H9 (cell line): ENCODE measurements around the gene ARHGDIA. TPM values are rescaled to one million over a fixed set of nuclear protein-coding genes. Genes with fewer than 3 reads are reported as not detected.
A peak's percentile ranks its signal among the peaks of the same experiment; 100 is the strongest.

Experiments used
- DNase-seq: peaks from one replicate; pipeline ENCODE4 v3.0.0-alpha.2; 2017
- H2AFZ ChIP-seq: one replicate; pipeline ENCODE4 v1.6.1; 2013; ENCODE audit warnings: mild to moderate bottlenecking, low read length, control low read depth, moderate library complexity
- H2AK5ac ChIP-seq: 2 replicates; pipeline ENCODE4 v1.6.1; 2013; ENCODE audit warnings: low read length, control low read depth, mixed read lengths; ENCODE audit not compliant: insufficient read length
- H2BK120ac ChIP-seq: one replicate; pipeline ENCODE4 v1.6.1; 2013; ENCODE audit warnings: low read depth, mild to moderate bottlenecking, low read length, control low read depth, inconsistent platforms; ENCODE audit not compliant: poor library complexity, severe bottlenecking
- H2BK12ac ChIP-seq: 2 replicates; pipeline ENCODE4 v1.6.1; 2013; ENCODE audit warnings: low read length, control low read depth, mixed read lengths, low read depth; ENCODE audit not compliant: insufficient read length
- H2BK15ac ChIP-seq: 2 replicates; pipeline ENCODE4 v1.6.1; 2013; ENCODE audit warnings: low read depth, low read length, control low read depth
- H2BK20ac ChIP-seq: one replicate; pipeline ENCODE4 v1.6.1; 2013; ENCODE audit warnings: low read depth, mild to moderate bottlenecking, low read length, control low read depth, inconsistent platforms; ENCODE audit not compliant: poor library complexity, severe bottlenecking
- H2BK5ac ChIP-seq: 2 replicates; pipeline ENCODE4 v1.6.1; 2013; ENCODE audit warnings: low read length, control low read depth, mixed read lengths; ENCODE audit not compliant: insufficient read length
- H3K14ac ChIP-seq: 2 replicates; pipeline ENCODE4 v1.6.1; 2013; ENCODE audit warnings: low read length, control low read depth; ENCODE audit not compliant: insufficient read depth
- H3K18ac ChIP-seq: 2 replicates; pipeline ENCODE4 v1.6.1; 2013; ENCODE audit warnings: low read depth, mild to moderate bottlenecking, mixed read lengths, low read length, control low read depth; ENCODE audit not compliant: insufficient read length
- H3K23ac ChIP-seq: 2 replicates; pipeline ENCODE4 v1.6.1; 2013; ENCODE audit warnings: low read length, control low read depth, mixed read lengths, low read depth; ENCODE audit not compliant: insufficient read length
- H3K23me2 ChIP-seq: 2 replicates; pipeline ENCODE4 v1.6.1; 2013; ENCODE audit warnings: low read depth, mild to moderate bottlenecking, mixed read lengths, low read length, control low read depth; ENCODE audit not compliant: insufficient read length, poor library complexity, severe bottlenecking
- H3K27ac ChIP-seq: 2 replicates; pipeline ENCODE4 v1.5.1; 2013; ENCODE audit warnings: low read length, control low read depth, mixed read lengths, low read depth; ENCODE audit not compliant: insufficient read length
- H3K27me3 ChIP-seq: 2 replicates; pipeline ENCODE4 v1.6.1; 2013; ENCODE audit warnings: low read length, control low read depth, inconsistent platforms; ENCODE audit not compliant: insufficient read depth
- H3K4ac ChIP-seq: 2 replicates; pipeline ENCODE4 v1.6.1; 2013; ENCODE audit warnings: low read depth, mild to moderate bottlenecking, control low read depth, inconsistent platforms, low read length, moderate library complexity
- H3K4me1 ChIP-seq: 2 replicates; pipeline ENCODE4 v1.6.1; 2013; ENCODE audit warnings: low read length, control low read depth, inconsistent platforms; ENCODE audit not compliant: insufficient read depth
- H3K4me2 ChIP-seq: 2 replicates; pipeline ENCODE4 v1.6.1; 2013; ENCODE audit warnings: low read length, control low read depth, mixed read lengths; ENCODE audit not compliant: insufficient read length, insufficient read depth
- H3K56ac ChIP-seq: 2 replicates; pipeline ENCODE4 v1.6.1; 2013; ENCODE audit warnings: low read depth, mild to moderate bottlenecking, mixed read lengths, low read length, control low read depth; ENCODE audit not compliant: insufficient read length
- H3K79me1 ChIP-seq: 2 replicates; pipeline ENCODE4 v1.6.1; 2013; ENCODE audit warnings: low read depth, mild to moderate bottlenecking, moderate library complexity, low read length, control low read depth, inconsistent platforms; ENCODE audit not compliant: insufficient read depth, poor library complexity, severe bottlenecking
- H3K79me2 ChIP-seq: 2 replicates; pipeline ENCODE4 v1.6.1; 2013; ENCODE audit warnings: low read length, control low read depth, inconsistent platforms; ENCODE audit not compliant: insufficient read depth
- H3K9ac ChIP-seq: 2 replicates; pipeline ENCODE4 v1.6.1; 2013; ENCODE audit warnings: low read length, control low read depth, mixed read lengths; ENCODE audit not compliant: insufficient read length; ENCODE audit errors: extremely low read depth
- H3K9me3 ChIP-seq: one replicate; pipeline ENCODE4 v1.6.1; 2013; ENCODE audit warnings: low read depth, low read length, inconsistent platforms; ENCODE audit not compliant: control insufficient read depth
- H3T11ph ChIP-seq: one replicate; pipeline ENCODE4 v1.6.1; 2013; ENCODE audit warnings: mild to moderate bottlenecking, low read length, control low read depth, inconsistent platforms
- H4K20me1 ChIP-seq: one replicate; pipeline ENCODE4 v1.6.1; 2013; ENCODE audit not compliant: control insufficient read depth, insufficient read length, insufficient read depth
- H4K5ac ChIP-seq: 2 replicates; pipeline ENCODE4 v1.6.1; 2013; ENCODE audit warnings: low read depth, mild to moderate bottlenecking, mixed read lengths, low read length, control low read depth; ENCODE audit not compliant: insufficient read length
- H4K8ac ChIP-seq: replicated peaks from 2 replicates; pipeline ENCODE4 v1.6.1; 2013; ENCODE audit warnings: low read length, control low read depth, mixed read lengths, low read depth; ENCODE audit not compliant: insufficient read length
- H4K91ac ChIP-seq: 2 replicates; pipeline ENCODE4 v1.6.1; 2013; ENCODE audit warnings: low read depth, mild to moderate bottlenecking, moderate library complexity, mixed read lengths, low read length, control low read depth; ENCODE audit not compliant: insufficient read length
- H3K27ac Mint-ChIP-seq, 3 experiments: 2 replicates in 2 of 3; 3 replicates in 1 of 3; pipeline ENCODE4 v1.8.0; 2020 to 2021; ENCODE audit warnings: mixed read lengths in 3 of 3, mild to moderate bottlenecking in 1 of 3, moderate library complexity in 1 of 3
- H3K27me3 Mint-ChIP-seq: 2 replicates; pipeline ENCODE4 v1.8.0; 2021; ENCODE audit warnings: low read depth, mild to moderate bottlenecking, moderate library complexity, mixed read lengths
- H3K36me3 Mint-ChIP-seq, 3 experiments: 2 replicates in 2 of 3; 3 replicates in 1 of 3; pipeline ENCODE4 v1.8.0; 2020 to 2021; ENCODE audit warnings: low read depth in 3 of 3, mixed read lengths in 3 of 3; ENCODE audit not compliant: insufficient read depth in 1 of 3
- H3K4me1 Mint-ChIP-seq, 2 experiments: 2 replicates each; pipeline ENCODE4 v1.8.0; 2020; ENCODE audit warnings: mixed read lengths in 2 of 2
- H3K4me3 Mint-ChIP-seq, 2 experiments: 2 replicates in 1 of 2; 3 replicates in 1 of 2; pipeline ENCODE4 v1.8.0; 2020 to 2021; ENCODE audit warnings: mild to moderate bottlenecking in 2 of 2, mixed read lengths in 2 of 2, moderate library complexity in 1 of 2
- H3K9me3 Mint-ChIP-seq, 2 experiments: 2 replicates in 1 of 2; 3 replicates in 1 of 2; pipeline ENCODE4 v1.8.0; 2020; ENCODE audit warnings: mild to moderate bottlenecking in 2 of 2, mixed read lengths in 2 of 2, moderate library complexity in 1 of 2
- CTCF ChIP-seq: fragments of 200-600 bp; sonication (generic); conservative IDR thresholded peaks from 3 replicates; pipeline ENCODE4 v1.8.0; 2021; ENCODE audit warnings: antibody characterized with exemption, mild to moderate bottlenecking
- WGBS: extraction: QIAGEN DNeasy Blood & Tissue Kit; methylation state at CpG from one replicate; pipeline ENCODE4 v1.1.7; 2013; ENCODE audit warnings: missing lambda C conversion rate, low lambda C conversion rate, mixed read lengths; ENCODE audit not compliant: insufficient read length; ENCODE audit errors: extremely low coverage; 5-methylcytosine and 5-hydroxymethylcytosine counted together
- total RNA-seq: library from RNA; stranded (reverse); gene quantifications from 2 replicates; pipeline ENCODE4 v1.2.1, GENCODE V29; 2021

ARHGDIA gene
- total RNA-seq, 1 experiment from 2014 or later = 247 TPM

GRCh38 chr17:81829858-81830257 lies 41.3 kb downstream of the ARHGDIA start:
- H2BK20ac ChIP-seq = no peak overlapping the region
- TF ChIP-seq CTCF = no peak
- H2AK5ac ChIP-seq = no peak overlapping the region
- H4K91ac ChIP-seq = no peak overlapping the region
- H3K9me3 ChIP-seq = no peaks in the 10 kb centered on the region
- H3K9ac ChIP-seq = no peak overlapping the region
- Mint-ChIP-seq H3K4me1 (peaks cover 22 to 23% of the 10 kb centered on the region in 2 experiments), H3K27ac (peak overlapping the region in 2 of 3 experiments; percentile 42 to 77; a peak in 2 of 7 replicates), H3K36me3 (no peaks in the 10 kb centered on the region; a peak in 3 of 7 replicates), H3K4me3 (no peak overlapping the region), H3K27me3 (no peaks in the 10 kb centered on the region; the same call in 1 of the 2 replicates), H3K9me3 (no peaks in the 10 kb centered on the region)
- H3K27me3 ChIP-seq = no peaks in the 10 kb centered on the region
- peaks cover 10% of the 10 kb centered on the region for H3K79me1 ChIP-seq
- no peak overlapping the region for H3K4ac ChIP-seq
- no peak overlapping the region for H3K4me2 ChIP-seq
- H3K56ac ChIP-seq = no peak overlapping the region
- no peak for DNase-seq
- H3K4me1 ChIP-seq = peaks cover 3% of the 10 kb centered on the region; the same call in 1 of the 2 replicates
- H3K23ac ChIP-seq = no peak overlapping the region
- no peak overlapping the region for H3K14ac ChIP-seq
- H3T11ph ChIP-seq = no peak overlapping the region
- H2BK5ac ChIP-seq = no peak overlapping the region
- H2BK12ac ChIP-seq = no peak overlapping the region
- no peak overlapping the region for H3K27ac ChIP-seq
- no peak overlapping the region for H2BK15ac ChIP-seq
- no peak overlapping the region for H4K5ac ChIP-seq
- no peak overlapping the region for H4K8ac ChIP-seq
- no peak overlapping the region for H2BK120ac ChIP-seq
- H2AFZ ChIP-seq = no peak overlapping the region
- H4K20me1 ChIP-seq = no peaks in the 10 kb centered on the region
- whole genome bisulfite sequencing = no CpG with 5 or more reads among the region's 6 CpGs
- no peak overlapping the region for H3K18ac ChIP-seq
- H3K23me2 ChIP-seq = peaks cover 17% of the 10 kb centered on the region
- peaks cover 6% of the 10 kb centered on the region; the same call in 1 of the 2 replicates for H3K79me2 ChIP-seq
